Lung (tissue), 12 donors: ENCODE measurements around the gene KRT222. TPM values are rescaled to one million over a fixed set of nuclear protein-coding genes. Genes with fewer than 3 reads are reported as not detected.

Experiments used
- ATAC-seq: fragments of 200-7000 bp; cut with Tn5 transposase; one replicate; pipeline ENCODE4 v1.9.1; 2020; ENCODE audit warnings: moderate number of reproducible peaks; ENCODE audit not compliant: insufficient read depth, low FRiP score
- DNase-seq, 3 donors: peaks; one replicate each; pipeline ENCODE4 v3.0.0-alpha.2; 2013 to 2017
- H3K27ac ChIP-seq, 2 donors: one replicate each; pipeline ENCODE4 v1.5.1; 2013; ENCODE audit warnings: mild to moderate bottlenecking in 2 of 2, moderate library complexity in 2 of 2, control low read depth in 1 of 2, inconsistent platforms in 1 of 2, low read depth in 1 of 2, low read length in 1 of 2
- H3K27me3 ChIP-seq, 3 donors: one replicate each; pipeline ENCODE4 v1.5.1; 2013; ENCODE audit warnings: low read length in 2 of 3; ENCODE audit not compliant: control insufficient read depth in 3 of 3, insufficient read depth in 3 of 3
- H3K36me3 ChIP-seq, 4 donors: one replicate each; pipeline ENCODE4 v1.5.1; 2013; ENCODE audit warnings: low read length in 4 of 4, mild to moderate bottlenecking in 1 of 4, moderate library complexity in 1 of 4; ENCODE audit not compliant: control insufficient read depth in 4 of 4, insufficient read depth in 4 of 4
- H3K4me1 ChIP-seq, 5 donors: one replicate each; pipeline ENCODE4 v1.5.1; 2013; ENCODE audit warnings: low read length in 5 of 5, mild to moderate bottlenecking in 2 of 5, moderate library complexity in 1 of 5; ENCODE audit not compliant: control insufficient read depth in 5 of 5, insufficient read depth in 5 of 5
- H3K4me3 ChIP-seq: one replicate; pipeline ENCODE4 v1.5.1; 2013; ENCODE audit warnings: mild to moderate bottlenecking, control low read depth, moderate library complexity
- H3K9ac ChIP-seq, 2 donors: one replicate each; pipeline ENCODE4 v1.5.1; 2013; ENCODE audit warnings: low read length in 2 of 2, control low read depth in 1 of 2; ENCODE audit not compliant: insufficient read depth in 1 of 2
- H3K9me3 ChIP-seq, 4 donors: one replicate each; pipeline ENCODE4 v1.5.1; 2013; ENCODE audit warnings: low read length in 3 of 4, mild to moderate bottlenecking in 1 of 4, moderate library complexity in 1 of 4; ENCODE audit not compliant: control insufficient read depth in 4 of 4, insufficient read depth in 3 of 4
- WGBS, 2 donors: extraction: QIAGEN DNeasy Blood & Tissue Kit; methylation state at CpG; one replicate each; pipeline ENCODE4 v1.1.7; 2013; 5-methylcytosine and 5-hydroxymethylcytosine counted together
- polyA plus RNA-seq, 2 donors: library from polyadenylated mRNA; stranded (reverse); fragments of 200-250 nt; gene quantifications; one replicate each; pipeline ENCODE4 v1.2.1, GENCODE V29; 2013
- total RNA-seq, 2 donors: library from RNA; depleted of rRNA in 1 of 2; stranded (reverse); fragments of >200 nt in 1 of 2; gene quantifications; one replicate each; pipeline ENCODE4 v1.2.1, GENCODE V29; 2014 to 2021
- TF ChIP-seq, protein P1 (sequence below): IDR thresholded peaks from 2 replicates; pipeline ENCODE4 v1.5.1; 2012; ENCODE audit warnings: mild to moderate bottlenecking; ENCODE audit errors: control extremely low read depth, extremely low read depth
- donor health status: control.
- donor health status: control.
- donor health status: Bipolar disorder and iron deficiency.
- donor health status: healthy.
- donor health status: DM: yes; HTN: yes; CAD: no.

KRT222 gene
- total and polyA plus RNA-seq, 4 donors: 0.10 to 0.26 (median 0.18) TPM; not detected in 1

DNA sequence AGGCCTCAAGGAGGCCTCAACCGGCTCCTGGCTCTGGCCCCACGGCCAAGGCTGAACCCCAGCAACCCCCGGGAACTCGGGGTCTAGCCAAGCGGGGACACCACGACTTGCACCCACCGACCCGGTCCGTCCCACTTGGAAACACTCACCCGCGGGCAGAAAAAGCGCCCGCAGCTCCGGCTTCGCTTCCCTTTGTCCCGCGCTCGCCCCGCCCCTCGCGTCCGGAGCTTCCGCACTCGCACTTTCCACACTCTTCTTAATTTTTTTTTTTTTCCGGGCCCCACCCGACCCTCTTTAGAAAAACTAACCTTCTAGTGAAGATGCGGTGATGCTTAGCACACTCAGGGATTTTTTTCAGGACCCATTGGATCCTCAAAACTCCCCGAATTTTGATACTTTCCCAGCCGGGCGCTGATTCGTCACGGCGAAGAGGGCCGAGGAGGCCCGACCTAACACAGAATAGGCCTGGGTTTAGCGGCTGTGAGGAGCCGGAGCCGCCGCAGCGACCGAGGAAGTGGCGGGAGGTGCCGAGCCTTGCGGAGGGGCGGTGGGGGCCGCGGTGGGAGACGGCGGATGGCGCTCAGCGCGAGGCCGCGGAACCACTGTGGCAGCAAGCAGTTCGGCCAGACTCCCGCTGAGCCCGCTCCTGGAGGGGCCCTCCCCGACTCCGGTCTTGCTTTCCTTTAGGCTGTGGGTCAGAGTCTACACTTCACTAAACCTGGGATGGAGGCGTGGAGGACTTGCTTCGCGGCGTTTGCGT lies 17.2 kb downstream of the KRT222 start, which contains the start of gene SMARCE1:
TSS of gene SMARCE1 (minus strand) at position 195 of the 760 bp plus-strand sequence. CDS start 2,016 bp downstream, outside the sequence.
- peaks cover 4 to 28% (median 9%) of the 10 kb centered on the region in 5 donors for H3K4me1 ChIP-seq
- H3K36me3 ChIP-seq: peaks cover 0 to 16% (median 6%) of the 10 kb centered on the region in 4 donors
- H3K27me3 ChIP-seq: no peaks in the 10 kb centered on the region
- ATAC-seq (peak; percentile 81), DNase-seq (peak; percentile 86 to 89 (median 88))
- peak within 1 kb of the TSS; percentile 99 to 100 for H3K9ac ChIP-seq
- no peaks in the 10 kb centered on the region for H3K9me3 ChIP-seq
- peak within 1 kb of the TSS; percentile 96 to 98 for H3K27ac ChIP-seq
- peak within 1 kb of the TSS; percentile 99 for H3K4me3 ChIP-seq
- 0 to 1% methylated on average over 63 to 64 of the region's 64 CpGs for WGBS, 2 donors
- TF ChIP-seq, protein P1, sequence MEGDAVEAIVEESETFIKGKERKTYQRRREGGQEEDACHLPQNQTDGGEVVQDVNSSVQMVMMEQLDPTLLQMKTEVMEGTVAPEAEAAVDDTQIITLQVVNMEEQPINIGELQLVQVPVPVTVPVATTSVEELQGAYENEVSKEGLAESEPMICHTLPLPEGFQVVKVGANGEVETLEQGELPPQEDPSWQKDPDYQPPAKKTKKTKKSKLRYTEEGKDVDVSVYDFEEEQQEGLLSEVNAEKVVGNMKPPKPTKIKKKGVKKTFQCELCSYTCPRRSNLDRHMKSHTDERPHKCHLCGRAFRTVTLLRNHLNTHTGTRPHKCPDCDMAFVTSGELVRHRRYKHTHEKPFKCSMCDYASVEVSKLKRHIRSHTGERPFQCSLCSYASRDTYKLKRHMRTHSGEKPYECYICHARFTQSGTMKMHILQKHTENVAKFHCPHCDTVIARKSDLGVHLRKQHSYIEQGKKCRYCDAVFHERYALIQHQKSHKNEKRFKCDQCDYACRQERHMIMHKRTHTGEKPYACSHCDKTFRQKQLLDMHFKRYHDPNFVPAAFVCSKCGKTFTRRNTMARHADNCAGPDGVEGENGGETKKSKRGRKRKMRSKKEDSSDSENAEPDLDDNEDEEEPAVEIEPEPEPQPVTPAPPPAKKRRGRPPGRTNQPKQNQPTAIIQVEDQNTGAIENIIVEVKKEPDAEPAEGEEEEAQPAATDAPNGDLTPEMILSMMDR: no peak

DNA sequence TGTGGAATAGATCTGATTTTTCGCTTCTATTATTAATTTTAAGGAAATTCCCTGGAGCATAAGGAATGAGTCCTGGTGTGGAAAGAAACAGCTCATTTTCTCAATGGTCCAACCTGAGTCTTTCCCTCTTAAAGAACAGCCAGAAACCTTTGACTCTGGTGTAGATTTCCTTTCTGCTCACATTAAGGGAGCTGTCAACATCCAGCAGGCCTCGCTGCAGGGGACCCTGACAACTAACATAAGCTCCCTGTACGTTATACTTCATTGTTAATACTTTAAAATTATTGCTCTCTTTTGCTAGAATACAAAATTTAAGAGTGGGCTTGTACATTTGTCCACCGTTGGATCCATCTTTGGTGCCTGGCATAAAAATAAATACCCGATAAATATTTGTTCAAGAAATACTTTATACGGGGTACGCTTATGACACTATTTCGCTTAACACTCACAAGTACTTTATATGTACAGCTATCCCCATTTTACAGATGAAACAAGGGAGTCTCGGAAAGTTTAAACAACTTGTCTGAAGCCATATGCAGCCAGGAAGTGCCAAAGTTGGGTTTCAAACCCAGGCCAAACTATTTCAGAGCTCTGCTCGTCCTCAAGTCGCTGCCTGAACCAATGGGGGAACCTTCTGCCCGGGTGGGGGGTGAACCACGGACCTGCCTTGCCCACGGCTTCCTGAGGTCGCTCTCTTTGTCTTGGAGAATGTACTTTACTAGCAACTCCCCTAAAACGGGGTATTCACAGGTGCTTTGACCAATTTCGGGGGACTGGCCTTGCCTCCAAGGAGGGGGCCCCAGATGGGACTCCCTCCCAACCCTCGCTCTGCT lies 18.0 kb downstream of the KRT222 start:
- WGBS, 2 donors: 8 to 14% methylated on average over 18 of the region's 18 CpGs
- Histone ChIP-seq H3K4me3 (peak overlapping the region; percentile 99), H3K4me1 (peaks cover 4 to 28% (median 9%) of the 10 kb centered on the region in 5 donors), H3K27me3 (no peaks in the 10 kb centered on the region), H3K36me3 (peaks cover 2 to 17% (median 10%) of the 10 kb centered on the region in 4 donors), H3K27ac (peak overlapping the region; percentile 96 to 98), H3K9ac (peak overlapping the region; percentile 99 to 100), H3K9me3 (no peaks in the 10 kb centered on the region)
- DNase-seq (peak in 1 of 3 donors; percentile 54), ATAC-seq (no peak)
- TF ChIP-seq, protein P1: no peak

DNA sequence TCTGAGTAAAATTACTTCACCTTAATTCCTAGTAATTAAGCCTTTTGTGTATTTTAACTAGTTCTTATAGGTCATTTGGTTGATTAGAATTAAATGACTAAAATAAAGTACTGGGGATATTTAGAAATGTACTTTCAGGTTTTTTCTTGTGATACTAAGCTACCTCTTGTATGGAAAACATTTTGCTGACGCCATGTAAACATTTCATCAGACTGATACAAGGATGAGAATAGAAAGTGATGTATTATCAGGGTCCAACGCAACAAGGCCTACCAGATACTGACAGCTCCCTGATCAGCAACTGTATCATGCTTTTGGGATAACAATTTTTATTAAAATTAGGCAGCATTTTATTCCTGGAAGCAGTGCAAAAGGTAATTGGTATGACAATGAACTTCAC lies 19.0 kb downstream of the KRT222 start:
- TF ChIP-seq, protein P1: no peak

More for the DNA sequence above, 19.0 kb downstream of the KRT222 start:
- 61 to 72% methylated on average over 2 of the region's 2 CpGs for WGBS, 2 donors
- Histone ChIP-seq H3K9me3 (no peaks in the 10 kb centered on the region), H3K4me1 (peaks cover 4 to 28% (median 9%) of the 10 kb centered on the region in 5 donors), H3K36me3 (peaks cover 2 to 25% (median 13%) of the 10 kb centered on the region in 4 donors), H3K27ac (no peak overlapping the region), H3K9ac (peak overlapping the region; percentile 14 to 99), H3K4me3 (no peak overlapping the region), H3K27me3 (no peaks in the 10 kb centered on the region)
- ATAC-seq (no peak), DNase-seq (no peak)
